HL-60 (cell line): ENCODE measurements around the gene HPCAL1.

Experiments
- DNase-seq, 2 experiments: peaks; one replicate each; pipeline ENCODE4 v3.0.0-alpha.2; 2010 to 2020; ENCODE audit warnings: low read depth in 1 of 2, low spot score in 1 of 2
- H3K27ac ChIP-seq: fragments of 250-450 bp; sonication (Bioruptor Pico); replicated peaks from 2 replicates; pipeline ENCODE4 v1.5.1; 2020; ENCODE audit warnings: mild to moderate bottlenecking, moderate library complexity
- H3K27me3 ChIP-seq: fragments of 250-450 bp; sonication (Bioruptor Pico); 2 replicates; pipeline ENCODE4 v1.5.1; 2021; ENCODE audit warnings: mild to moderate bottlenecking, moderate library complexity; ENCODE audit not compliant: insufficient read depth, poor library complexity, severe bottlenecking
- H3K4me3 ChIP-seq: replicated peaks from 2 replicates; pipeline ENCODE4 v1.5.1; 2011; ENCODE audit warnings: mild to moderate bottlenecking, control low read depth, low read length; ENCODE audit not compliant: insufficient read depth
- CTCF ChIP-seq: IDR thresholded peaks from one replicate; pipeline ENCODE4 v1.5.1; 2011; ENCODE audit warnings: low read length, control low read depth, inconsistent platforms; ENCODE audit not compliant: insufficient read depth
- GABPA ChIP-seq: IDR thresholded peaks from 2 replicates; pipeline ENCODE4 v1.6.1; 2012; ENCODE audit warnings: low read depth
- POLR2AphosphoS5 ChIP-seq: IDR thresholded peaks from 2 replicates; pipeline ENCODE4 v1.6.1; 2012; ENCODE audit warnings: low read depth
- REST ChIP-seq: IDR thresholded peaks from 2 replicates; pipeline ENCODE4 v1.6.1; 2012; ENCODE audit warnings: low read depth; ENCODE audit not compliant: insufficient replicate concordance
- SPI1 ChIP-seq: IDR thresholded peaks from 2 replicates; pipeline ENCODE4 v1.6.1; 2012; ENCODE audit warnings: low read depth, mild to moderate bottlenecking, borderline replicate concordance

HPCAL1 gene

GRCh38 chr2:10326707-10327594, 24.2 kb downstream of the HPCAL1 start:
- H3K27ac ChIP-seq: no peak overlapping the region
- H3K4me3 ChIP-seq: no peak overlapping the region

GRCh38 chr2:10327896-10328669, 25.4 kb downstream of the HPCAL1 start:
- Histone ChIP-seq H3K27ac (no peak overlapping the region), H3K27me3 (no peaks in the 10 kb centered on the region), H3K4me3 (no peak overlapping the region)
- no peak for DNase-seq
- TF ChIP-seq GABPA: no peak
- no peak for TF ChIP-seq CTCF
- TF ChIP-seq POLR2AphosphoS5: no peak
- TF ChIP-seq SPI1: no peak
- no peak for TF ChIP-seq REST

More at GRCh38 chr2:10326707-10327594, 24.2 kb downstream of the HPCAL1 start:
- TF ChIP-seq GABPA (no peak), SPI1 (no peak)
- no peak for DNase-seq
- H3K27me3 ChIP-seq: no peaks in the 10 kb centered on the region

- DNase-seq: no peak
- H3K27ac ChIP-seq: no peak overlapping the region
Measured at GRCh38 chr2:10328670-10329579, 26.2 kb downstream of the HPCAL1 start.

More at GRCh38 chr2:10328670-10329579, 26.2 kb downstream of the HPCAL1 start:
- TF ChIP-seq REST (no peak), POLR2AphosphoS5 (no peak), GABPA (no peak), CTCF (no peak), SPI1 (no peak)
- H3K4me3 ChIP-seq: no peak overlapping the region
- no peaks in the 10 kb centered on the region for H3K27me3 ChIP-seq
